ENCODE measurements around the gene HELZ2.

The HELZ2 gene

GRCh38 chr20:63582382-63583063 is 8.5 kb upstream of the HELZ2 start:
- TF ChIP-seq POLR2A (IDR thresholded peaks at IDR 0.05; ENCODE audit: extremely low read depth, insufficient read length) = no peak
- TF ChIP-seq MAX (IDR thresholded peaks at IDR 0.05; ENCODE audit: low read depth, low read length) = no peak
- no peak for TF ChIP-seq MYC (IDR thresholded peaks at IDR 0.05; ENCODE audit: low read depth, low read length)
- no peak for TF ChIP-seq CTCF (IDR thresholded peaks at IDR 0.05; ENCODE audit: low read depth, low read length)
- no peak for DNase-seq (ENCODE audit: low read depth)
- H3K4me3 ChIP-seq (ENCODE audit: low read depth, low read length) = no peak overlapping the region

GRCh38 chr20:63580796-63581461 is 6.9 kb upstream of the HELZ2 start:
- TF ChIP-seq POLR2A (IDR thresholded peaks at IDR 0.05; ENCODE audit: extremely low read depth, insufficient read length) (no peak), CTCF (IDR thresholded peaks at IDR 0.05; ENCODE audit: low read depth, low read length) (peak; percentile 39)
- H3K4me3 ChIP-seq (ENCODE audit: low read depth, low read length) = no peak overlapping the region
- peak; percentile 64 for DNase-seq (ENCODE audit: low read depth)

- DNase-seq (ENCODE audit: low read depth) = peak; percentile 71
- no peak overlapping the region for H3K4me3 ChIP-seq (ENCODE audit: low read depth, low read length)
- TF ChIP-seq POLR2A (IDR thresholded peaks at IDR 0.05; ENCODE audit: extremely low read depth, insufficient read length) (no peak), MAX (IDR thresholded peaks at IDR 0.05; ENCODE audit: low read depth, low read length) (peak; percentile 58; the same call in 1 of the 2 replicates), MYC (IDR thresholded peaks at IDR 0.05; ENCODE audit: low read depth, low read length) (peak; percentile 81), CTCF (IDR thresholded peaks at IDR 0.05; ENCODE audit: low read depth, low read length) (peak; percentile 2)
Observed at GRCh38 chr20:63579017-63579694, 5.1 kb upstream of the HELZ2 start.

GRCh38 chr20:63578224-63579016 is 4.4 kb upstream of the HELZ2 start:
- no peak for DNase-seq (ENCODE audit: low read depth)
- TF ChIP-seq MAX (IDR thresholded peaks at IDR 0.05; ENCODE audit: low read depth, low read length) (no peak), CTCF (IDR thresholded peaks at IDR 0.05; ENCODE audit: low read depth, low read length) (no peak), POLR2A (IDR thresholded peaks at IDR 0.05; ENCODE audit: extremely low read depth, insufficient read length) (no peak), MYC (IDR thresholded peaks at IDR 0.05; ENCODE audit: low read depth, low read length) (no peak)
- no peak overlapping the region for H3K4me3 ChIP-seq (ENCODE audit: low read depth, low read length)

GRCh38 chr20:63577317-63577894 is 3.4 kb upstream of the HELZ2 start:
- TF ChIP-seq MYC (IDR thresholded peaks at IDR 0.05; ENCODE audit: low read depth, low read length) (no peak), MAX (IDR thresholded peaks at IDR 0.05; ENCODE audit: low read depth, low read length) (no peak), POLR2A (IDR thresholded peaks at IDR 0.05; ENCODE audit: extremely low read depth, insufficient read length) (no peak), CTCF (IDR thresholded peaks at IDR 0.05; ENCODE audit: low read depth, low read length) (no peak)
- no peak overlapping the region for H3K4me3 ChIP-seq (ENCODE audit: low read depth, low read length)
- no peak for DNase-seq (ENCODE audit: low read depth)

Data from NB4 (cell line).